ENCODE measurements around the gene FAM25A. TPM values are rescaled to one million over a fixed set of nuclear protein-coding genes. Genes with fewer than 3 reads are reported as not detected.
A peak's percentile ranks its signal among the peaks of the same experiment; 100 is the strongest.

The FAM25A gene
- total and polyA plus RNA-seq, 2 experiments from 2014 or later = not detected

DNA sequence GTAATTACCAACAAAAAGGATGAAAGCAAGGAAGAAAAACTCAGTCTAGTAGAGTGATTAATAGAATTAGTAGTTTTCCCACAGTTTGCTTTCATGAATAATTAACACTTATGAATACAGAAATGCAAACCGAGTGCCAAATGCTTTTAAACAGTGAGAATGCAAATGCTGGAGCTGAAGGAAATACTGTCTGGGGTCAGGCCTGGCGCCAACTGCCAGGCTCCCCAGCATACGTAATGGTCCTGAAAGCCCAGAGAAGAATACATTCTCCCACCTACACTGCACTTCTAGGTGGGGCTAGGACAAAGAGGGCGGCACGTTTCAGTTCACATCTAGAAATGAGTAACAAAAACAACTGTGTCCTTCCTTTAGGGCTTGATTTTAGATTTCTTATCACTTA, 44.6 kb downstream of the FAM25A start:
- no peak for TF ChIP-seq EZH2phosphoT487 (IDR thresholded peaks at IDR 0.05; ENCODE audit: low read depth, severe bottlenecking, unreplicated experiment)

GRCh38 chr10:87066178-87066577, 46.1 kb downstream of the FAM25A start:
- DNase-seq (ENCODE audit: low spot score) = peak; percentile 22
- no peak overlapping the region for H3K4me3 ChIP-seq
- H3K4me2 ChIP-seq = no peak overlapping the region
- no peaks in the 10 kb centered on the region for H3K9me3 ChIP-seq (ENCODE audit: low read depth)
- H4K20me1 ChIP-seq (ENCODE audit: insufficient read depth, poor library complexity, severe bottlenecking) = no peaks in the 10 kb centered on the region
- WGBS (ENCODE audit: low lambda C conversion rate, missing lambda C conversion rate) = 94% methylated on average over 2 of the region's 2 CpGs
- H3K36me3 ChIP-seq (replicated peaks; ENCODE audit: insufficient read depth, low read depth) = no peaks in the 10 kb centered on the region
- H3K27me3 ChIP-seq = no peaks in the 10 kb centered on the region
- TF ChIP-seq EZH2 (IDR thresholded peaks at IDR 0.05; ENCODE audit: borderline replicate concordance) = no peak
- H3K79me2 ChIP-seq = peaks cover 9% of the 10 kb centered on the region
- H3K4me1 ChIP-seq (ENCODE audit: insufficient read depth) = peaks cover 4% of the 10 kb centered on the region
- H3K9me2 ChIP-seq (replicated peaks; ENCODE audit: insufficient read depth) = no peaks in the 10 kb centered on the region
- H2AFZ ChIP-seq = no peak overlapping the region
- H3K27ac ChIP-seq = no peak overlapping the region

More for the DNA sequence above, 44.6 kb downstream of the FAM25A start:
- Histone ChIP-seq H3K27ac (no peak overlapping the region), H3K4me2 (no peak overlapping the region), H3K4me1 (ENCODE audit: insufficient read depth) (peaks cover 4% of the 10 kb centered on the region), H2AFZ (no peak overlapping the region), H3K27me3 (no peaks in the 10 kb centered on the region), H3K9me3 (ENCODE audit: low read depth) (no peaks in the 10 kb centered on the region), H4K20me1 (ENCODE audit: insufficient read depth, poor library complexity, severe bottlenecking) (no peaks in the 10 kb centered on the region), H3K9me2 (replicated peaks; ENCODE audit: insufficient read depth) (no peaks in the 10 kb centered on the region), H3K79me2 (peaks cover 9% of the 10 kb centered on the region), H3K4me3 (no peak overlapping the region), H3K36me3 (replicated peaks; ENCODE audit: insufficient read depth, low read depth) (peaks cover 2% of the 10 kb centered on the region)
- 91% methylated on average over 5 of the region's 5 CpGs for WGBS (ENCODE audit: low lambda C conversion rate, missing lambda C conversion rate)
- DNase-seq (ENCODE audit: low spot score) = no peak

GRCh38 chr10:87066865-87067264, 46.8 kb downstream of the FAM25A start:
- 95% methylated on average over 1 of the region's 1 CpG for WGBS (ENCODE audit: low lambda C conversion rate, missing lambda C conversion rate)
- Histone ChIP-seq H3K9me3 (ENCODE audit: low read depth) (no peaks in the 10 kb centered on the region), H2AFZ (no peak overlapping the region), H3K4me3 (no peak overlapping the region), H3K4me1 (ENCODE audit: insufficient read depth) (peaks cover 4% of the 10 kb centered on the region), H3K27me3 (no peaks in the 10 kb centered on the region), H3K36me3 (replicated peaks; ENCODE audit: insufficient read depth, low read depth) (no peaks in the 10 kb centered on the region), H3K79me2 (peaks cover 11% of the 10 kb centered on the region), H3K4me2 (no peak overlapping the region), H3K9me2 (replicated peaks; ENCODE audit: insufficient read depth) (no peaks in the 10 kb centered on the region), H4K20me1 (ENCODE audit: insufficient read depth, poor library complexity, severe bottlenecking) (no peaks in the 10 kb centered on the region), H3K27ac (no peak overlapping the region)
- TF ChIP-seq CTCF (IDR thresholded peaks at IDR 0.05; ENCODE audit: poor library complexity) = no peak
- TF ChIP-seq EZH2 (IDR thresholded peaks at IDR 0.05; ENCODE audit: borderline replicate concordance) = no peak
- no peak for TF ChIP-seq EZH2phosphoT487 (IDR thresholded peaks at IDR 0.05; ENCODE audit: low read depth, severe bottlenecking, unreplicated experiment)
- DNase-seq (ENCODE audit: low spot score) = no peak

- no peak overlapping the region for H3K27ac ChIP-seq
- DNase-seq (ENCODE audit: low spot score) = no peak
- peaks cover 4% of the 10 kb centered on the region for H3K4me1 ChIP-seq (ENCODE audit: insufficient read depth)
- H4K20me1 ChIP-seq (ENCODE audit: insufficient read depth, poor library complexity, severe bottlenecking) = no peaks in the 10 kb centered on the region
- peaks cover 14% of the 10 kb centered on the region for H3K79me2 ChIP-seq
- no peak overlapping the region for H2AFZ ChIP-seq
- WGBS (ENCODE audit: low lambda C conversion rate, missing lambda C conversion rate) = 88% methylated on average over 1 of the region's 1 CpG
- no peaks in the 10 kb centered on the region for H3K9me3 ChIP-seq (ENCODE audit: low read depth)
- H3K4me3 ChIP-seq = no peak overlapping the region
- no peaks in the 10 kb centered on the region for H3K9me2 ChIP-seq (replicated peaks; ENCODE audit: insufficient read depth)
- no peaks in the 10 kb centered on the region for H3K36me3 ChIP-seq (replicated peaks; ENCODE audit: insufficient read depth, low read depth)
- TF ChIP-seq CTCF (IDR thresholded peaks at IDR 0.05; ENCODE audit: poor library complexity) (no peak), EZH2phosphoT487 (IDR thresholded peaks at IDR 0.05; ENCODE audit: low read depth, severe bottlenecking, unreplicated experiment) (no peak), EZH2 (IDR thresholded peaks at IDR 0.05; ENCODE audit: borderline replicate concordance) (no peak)
- no peaks in the 10 kb centered on the region for H3K27me3 ChIP-seq
- H3K4me2 ChIP-seq = no peak overlapping the region
Measured at GRCh38 chr10:87068281-87068680, 48.2 kb downstream of the FAM25A start.

Measured in hepatocyte (in vitro differentiated cells).